Measurements from ENCODE around the gene LRRK1. TPM values are rescaled to one million over a fixed set of nuclear protein-coding genes. Genes with fewer than 3 reads are reported as not detected.

Gene LRRK1
- polyA plus RNA-seq, 1 donor (not counting 4 experiments of a cell fraction or from before 2014, with no cell fraction given), result 6.2 TPM

- Histone ChIP-seq H2AFZ (ENCODE audit: control insufficient read depth, low read length) (no peak overlapping the region), H3K9me1 (ENCODE audit: control insufficient read depth, extremely low read depth, insufficient read depth, low read length) (no peaks in the 10 kb centered on the region), H3K4me1 (ENCODE audit: control insufficient read depth, extremely low read depth, insufficient read depth, low read length) (no peaks in the 10 kb centered on the region), H3K4me2 (ENCODE audit: control insufficient read depth, extremely low read depth, insufficient read depth, low read depth, low read length) (no peak overlapping the region), H3K9me3 (ENCODE audit: control insufficient read depth, low read depth, low read length) (no peaks in the 10 kb centered on the region), H3K9ac (ENCODE audit: control insufficient read depth, extremely low read depth, insufficient read depth, low read length) (no peak overlapping the region), H3K79me2 (ENCODE audit: control insufficient read depth, insufficient read depth, low read length) (no peaks in the 10 kb centered on the region), H3K27ac (ENCODE audit: control insufficient read depth, insufficient read depth, low read length) (no peak overlapping the region), H3K36me3 (ENCODE audit: control insufficient read depth in 2 of 2, extremely low read depth in 1 of 2, insufficient read depth in 2 of 2, low read length in 2 of 2) (peaks cover 0 to 5% of the 10 kb centered on the region in 2 experiments), H3K27me3 (ENCODE audit: control insufficient read depth, extremely low read depth, insufficient read depth, low read length) (no peaks in the 10 kb centered on the region), H3K4me3 (ENCODE audit: control insufficient read depth in 2 of 3, extremely low read depth in 1 of 3, insufficient read depth in 2 of 3, low read depth in 1 of 3, low read length in 3 of 3) (no peak overlapping the region), H4K20me1 (ENCODE audit: control insufficient read depth, extremely low read depth, insufficient read depth, low read length) (no peaks in the 10 kb centered on the region)
- TF ChIP-seq CTCF (optimal IDR thresholded peaks at IDR 0.05 in 1 of 3, IDR thresholded peaks at IDR 0.05 in 1 of 3, conservative IDR thresholded peaks at IDR 0.05 in 1 of 3; ENCODE audit: extremely low read depth in 1 of 3, insufficient read depth in 2 of 3, low read length in 3 of 3), result no peak
- no peak for TF ChIP-seq EZH2 (IDR thresholded peaks at IDR 0.05; ENCODE audit: low read length)
- DNase-seq (ENCODE audit: low read depth, low spot score) (no peak), FAIRE-seq (no peak)
- dilution Hi-C loops (cut with MboI; ENCODE audit: extremely low pct_ligation_motif_present, low sequenced_read_pairs), result loop anchor here (5.0 kb wide), 1 partner anchor 75 kb away; no protein-coding TSS in a partner anchor
These were observed 78.3 kb downstream of the LRRK1 start for GRCh38 chr15:100997442-100997841.

DNA sequence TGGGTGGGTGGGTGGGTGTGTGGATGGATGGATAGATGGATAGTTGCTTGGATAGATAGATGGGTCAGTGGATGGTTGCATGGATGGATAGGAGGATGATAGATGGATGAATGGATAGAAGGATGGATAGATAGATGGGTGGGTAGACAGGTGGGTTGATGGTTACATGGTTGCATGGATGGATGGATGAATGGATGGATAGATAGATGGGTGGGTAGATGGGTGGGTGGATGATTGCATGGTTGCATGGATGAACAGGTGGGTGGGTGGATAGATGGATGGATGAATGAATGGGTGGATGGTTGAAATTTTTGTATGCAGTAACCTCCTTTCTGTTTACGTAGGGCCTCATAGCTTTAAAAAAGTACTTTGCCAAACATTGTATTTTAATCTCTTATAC lies 79.5 kb downstream of the LRRK1 start:
- H3K27me3 ChIP-seq (ENCODE audit: control insufficient read depth, extremely low read depth, insufficient read depth, low read length), result no peaks in the 10 kb centered on the region
- no peak overlapping the region for H3K4me2 ChIP-seq (ENCODE audit: control insufficient read depth, extremely low read depth, insufficient read depth, low read depth, low read length)
- no peaks in the 10 kb centered on the region for H3K9me1 ChIP-seq (ENCODE audit: control insufficient read depth, extremely low read depth, insufficient read depth, low read length)
- H3K79me2 ChIP-seq (ENCODE audit: control insufficient read depth, insufficient read depth, low read length), result no peaks in the 10 kb centered on the region
- H3K4me3 ChIP-seq (ENCODE audit: control insufficient read depth in 2 of 3, extremely low read depth in 1 of 3, insufficient read depth in 2 of 3, low read depth in 1 of 3, low read length in 3 of 3), result no peak overlapping the region
- H3K4me1 ChIP-seq (ENCODE audit: control insufficient read depth, extremely low read depth, insufficient read depth, low read length), result no peaks in the 10 kb centered on the region
- H3K27ac ChIP-seq (ENCODE audit: control insufficient read depth, insufficient read depth, low read length), result no peak overlapping the region
- H3K9ac ChIP-seq (ENCODE audit: control insufficient read depth, extremely low read depth, insufficient read depth, low read length), result no peak overlapping the region
- peaks cover 0 to 5% of the 10 kb centered on the region in 2 experiments for H3K36me3 ChIP-seq (ENCODE audit: control insufficient read depth in 2 of 2, extremely low read depth in 1 of 2, insufficient read depth in 2 of 2, low read length in 2 of 2)
- H4K20me1 ChIP-seq (ENCODE audit: control insufficient read depth, extremely low read depth, insufficient read depth, low read length), result no peaks in the 10 kb centered on the region
- FAIRE-seq, result no peak
- dilution Hi-C loops (cut with MboI; ENCODE audit: extremely low pct_ligation_motif_present, low sequenced_read_pairs), result loop anchor here (5.0 kb wide), 1 partner anchor 76 kb away; no protein-coding TSS in a partner anchor
- no peak for TF ChIP-seq EZH2 (IDR thresholded peaks at IDR 0.05; ENCODE audit: low read length)
- TF ChIP-seq CTCF (optimal IDR thresholded peaks at IDR 0.05 in 1 of 3, IDR thresholded peaks at IDR 0.05 in 1 of 3, conservative IDR thresholded peaks at IDR 0.05 in 1 of 3; ENCODE audit: extremely low read depth in 1 of 3, insufficient read depth in 2 of 3, low read length in 3 of 3), result no peak
- H3K9me3 ChIP-seq (ENCODE audit: control insufficient read depth, low read depth, low read length), result no peaks in the 10 kb centered on the region
- DNase-seq (ENCODE audit: low read depth, low spot score), result no peak
- H2AFZ ChIP-seq (ENCODE audit: control insufficient read depth, low read length), result no peak overlapping the region
